Muscle of leg (tissue), 11 donors: Measurements from ENCODE around the gene OR6C76. TPM values are rescaled to one million over a fixed set of nuclear protein-coding genes. Genes with fewer than 3 reads are reported as not detected.
"Not testable (repeated sequence)": the region's sequence is repeated elsewhere in the genome, so short reads cannot be mapped to it uniquely, and the experiment has no call there.

Experiments used
- DNase-seq: peaks from one replicate; pipeline ENCODE4 v3.0.0; 2013
- H3K27ac ChIP-seq: one replicate; pipeline ENCODE4 v1.5.1; 2013; ENCODE audit warnings: mild to moderate bottlenecking, low read length, control low read depth
- H3K27me3 ChIP-seq: one replicate; pipeline ENCODE4 v1.6.1; 2013; ENCODE audit warnings: low read length; ENCODE audit not compliant: control insufficient read depth, insufficient read depth
- H3K36me3 ChIP-seq: one replicate; pipeline ENCODE4 v1.6.1; 2013; ENCODE audit warnings: low read length; ENCODE audit not compliant: control insufficient read depth, insufficient read depth
- H3K4me1 ChIP-seq: one replicate; pipeline ENCODE4 v1.6.1; 2013; ENCODE audit warnings: low read length; ENCODE audit not compliant: control insufficient read depth, insufficient read depth
- H3K4me3 ChIP-seq: one replicate; pipeline ENCODE4 v1.5.1; 2013; ENCODE audit warnings: low read length, control low read depth
- H3K9me3 ChIP-seq: replicated peaks from 2 replicates; pipeline ENCODE4 v1.6.1; 2013; ENCODE audit warnings: low read depth, low read length; ENCODE audit not compliant: control insufficient read depth
- WGBS: methylation state at CpG from one replicate; pipeline ENCODE4 v1.1.5; 2013; ENCODE audit warnings: missing lambda C conversion rate; ENCODE audit not compliant: insufficient coverage; 5-methylcytosine and 5-hydroxymethylcytosine counted together
- polyA plus RNA-seq, 8 donors: library from polyadenylated mRNA; unstranded; fragments of 120-200 nt; gene quantifications; one replicate each; pipeline versions ENCODE4 v1.2.1 to v1.2.3, GENCODE V29; 2013; ENCODE audit warnings: inconsistent platforms in 1 of 8, low replicate concordance in 1 of 8; ENCODE audit not compliant: insufficient read length in 8 of 8, insufficient read depth in 1 of 8
- total RNA-seq: library from RNA; stranded (reverse); fragments of 120-200 nt; gene quantifications from one replicate; pipeline ENCODE4 v1.2.4, GENCODE V29; 2013

The OR6C76 gene
- total and polyA plus RNA-seq, 9 donors: not detected

DNA sequence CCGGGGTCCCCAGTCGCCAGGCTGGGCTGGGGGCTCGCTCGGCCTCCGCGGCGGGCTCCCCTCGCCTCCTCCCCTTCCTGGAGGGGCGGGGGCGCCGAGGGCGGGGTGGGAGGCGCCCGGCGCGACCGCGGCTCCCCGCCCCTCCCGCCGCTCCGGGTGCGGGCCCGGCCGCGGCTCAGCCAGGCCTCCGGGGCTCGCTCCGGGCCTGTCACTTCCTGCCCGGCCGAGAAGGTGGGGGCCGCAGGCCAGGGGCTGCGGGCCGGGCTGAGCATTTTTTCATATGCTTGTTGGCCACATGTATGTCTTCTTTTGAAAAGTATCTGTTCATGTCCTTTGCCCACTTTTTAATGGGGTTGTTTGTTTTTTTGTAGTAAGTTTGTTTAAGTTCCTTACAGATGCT lies 11.2 kb upstream of the OR6C76 start:
- not testable (repeated sequence) for H3K4me3 ChIP-seq, H3K9me3 ChIP-seq, DNase-seq, H3K27me3 ChIP-seq, H3K4me1 ChIP-seq, H3K27ac ChIP-seq, H3K36me3 ChIP-seq
- no CpG with 5 or more reads among the region's 34 CpGs for WGBS

DNA sequence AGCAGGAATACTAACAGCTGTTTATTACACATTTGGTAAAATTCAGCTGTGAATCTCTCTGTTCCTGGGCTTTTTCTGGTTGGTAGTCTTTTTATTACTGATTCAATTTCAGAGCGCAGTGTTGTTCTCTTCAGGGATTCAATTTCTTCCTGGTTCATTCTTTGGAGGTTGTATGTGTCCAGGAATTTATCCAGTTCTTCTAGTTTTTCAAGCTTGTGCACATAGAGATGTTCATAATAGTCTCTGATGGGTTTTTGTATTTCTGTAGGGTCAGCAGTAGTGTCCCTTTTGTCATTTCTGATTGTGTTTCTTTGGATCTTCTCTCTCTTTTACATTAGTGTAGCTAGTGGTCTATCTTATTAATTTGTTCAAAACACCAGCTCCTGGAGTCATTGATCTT lies 9.1 kb upstream of the OR6C76 start:
- Histone ChIP-seq H3K4me1 (no peaks in the 10 kb centered on the region), H3K27me3 (no peaks in the 10 kb centered on the region), H3K4me3 (no peak overlapping the region), H3K9me3 (no peaks in the 10 kb centered on the region), H3K27ac (no peak overlapping the region), H3K36me3 (no peaks in the 10 kb centered on the region)
- DNase-seq: no peak
- no CpG with 5 or more reads among the region's 1 CpG for WGBS

DNA sequence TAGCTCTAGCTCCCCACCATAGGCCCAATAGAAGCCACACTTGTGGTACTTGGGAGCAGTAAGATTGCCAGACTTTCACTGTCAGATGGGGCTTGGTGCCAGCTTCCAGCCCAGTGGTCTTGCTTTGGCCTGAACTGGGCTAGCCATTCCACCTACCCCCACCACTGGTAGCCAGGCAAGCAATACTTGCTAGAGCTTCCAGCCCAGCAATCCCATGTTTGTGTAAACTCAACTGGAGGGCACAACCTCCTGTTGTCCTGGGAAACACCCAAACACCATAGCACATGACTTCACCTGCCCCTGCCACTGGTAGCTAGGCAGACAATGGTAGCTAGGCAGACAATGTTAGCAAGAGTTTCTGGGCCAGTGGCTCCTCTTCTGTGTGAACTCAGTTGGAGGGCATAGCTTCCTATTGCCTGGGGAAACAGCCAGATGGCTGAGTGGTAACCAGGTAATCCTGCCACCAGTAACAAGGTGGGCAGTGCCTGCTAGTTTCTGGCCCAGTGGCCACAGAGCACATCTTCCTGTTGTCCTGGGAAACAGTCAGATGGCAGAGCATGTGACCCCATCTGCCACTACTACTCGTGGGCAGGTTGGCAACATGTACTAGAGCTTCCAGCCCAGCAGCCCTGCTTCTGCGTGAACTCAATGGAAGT lies 5.6 kb upstream of the OR6C76 start:
- whole genome bisulfite sequencing: 60% methylated on average over 1 of the region's 2 CpGs
- H3K36me3 ChIP-seq: no peaks in the 10 kb centered on the region
- H3K4me1 ChIP-seq: no peaks in the 10 kb centered on the region

DNA sequence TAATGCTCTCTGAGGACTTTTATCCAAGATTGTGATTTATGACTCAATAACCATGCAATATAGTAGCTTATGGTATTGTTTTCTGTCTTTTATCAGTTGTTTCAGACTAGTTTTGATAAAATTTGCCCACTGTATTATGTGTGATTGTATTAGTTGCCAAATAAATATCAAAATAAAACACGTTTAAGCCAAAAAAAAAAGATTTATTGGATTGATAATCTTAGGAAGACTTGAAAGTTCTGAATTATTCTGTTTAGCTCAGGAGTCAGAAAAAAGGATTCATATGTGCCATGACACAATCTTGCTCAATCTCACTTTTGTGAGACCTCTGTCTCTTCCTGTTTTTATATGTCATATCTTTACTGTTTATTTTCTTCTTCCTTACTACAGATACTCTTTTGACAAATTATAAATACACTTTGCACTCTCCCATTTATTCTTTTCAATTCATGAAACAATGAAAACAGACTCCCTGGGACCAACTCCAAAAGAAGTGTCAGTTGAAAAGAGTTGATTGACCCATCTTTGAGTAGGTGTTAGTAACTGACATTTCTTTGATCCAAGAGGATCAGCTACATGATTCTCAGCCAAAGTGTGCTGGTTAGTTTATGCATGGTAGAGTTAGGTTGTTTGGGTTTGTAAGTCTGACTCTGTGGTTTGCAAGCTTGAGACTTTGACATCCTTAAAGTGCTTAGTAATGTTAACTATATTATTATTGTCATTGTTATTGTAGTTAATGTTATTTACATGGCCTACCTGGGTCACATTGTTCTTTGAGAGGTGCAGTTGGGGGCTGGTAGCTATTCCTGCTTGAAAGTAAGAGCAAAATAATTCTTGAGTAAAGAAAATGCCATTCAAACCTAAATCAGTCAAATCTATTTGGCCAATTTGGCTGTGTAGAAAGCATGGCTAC lies 2.5 kb downstream of the OR6C76 start:
- Histone ChIP-seq H3K4me1 (no peaks in the 10 kb centered on the region), H3K9me3 (no peaks in the 10 kb centered on the region), H3K36me3 (no peaks in the 10 kb centered on the region), H3K27ac (no peak overlapping the region), H3K4me3 (no peak overlapping the region), H3K27me3 (no peaks in the 10 kb centered on the region)
- no CpG with 5 or more reads among the region's 1 CpG for WGBS
- DNase-seq: no peak

More for the DNA sequence above, 5.6 kb upstream of the OR6C76 start:
- H3K27me3 ChIP-seq: no peaks in the 10 kb centered on the region
- no peaks in the 10 kb centered on the region for H3K9me3 ChIP-seq
- no peak overlapping the region for H3K4me3 ChIP-seq
- DNase-seq: no peak
- no peak overlapping the region for H3K27ac ChIP-seq

DNA sequence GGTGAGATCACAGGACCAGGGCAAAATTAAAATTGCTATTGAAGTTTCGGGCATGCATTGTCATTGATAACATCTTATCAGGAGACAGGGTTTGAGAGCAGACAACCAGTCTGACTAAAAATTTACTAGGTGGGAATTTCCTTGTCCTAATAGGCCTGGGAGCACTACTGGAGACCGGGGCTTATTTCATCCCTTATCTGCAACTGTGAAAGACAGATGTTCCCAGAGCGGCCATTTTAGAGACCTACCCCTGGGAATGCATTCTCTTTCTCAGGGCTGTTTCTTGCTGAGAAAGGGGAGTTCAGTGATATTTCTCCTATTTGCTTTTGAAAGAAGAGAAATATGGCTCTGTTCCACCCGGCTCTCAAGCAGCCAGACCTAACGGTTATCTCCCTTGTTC lies 15.2 kb downstream of the OR6C76 start:
- not testable (repeated sequence) for H3K9me3 ChIP-seq, H3K27me3 ChIP-seq, H3K27ac ChIP-seq, DNase-seq, H3K36me3 ChIP-seq, H3K4me3 ChIP-seq, H3K4me1 ChIP-seq
- WGBS: 100% methylated on average over 1 of the region's 5 CpGs

DNA sequence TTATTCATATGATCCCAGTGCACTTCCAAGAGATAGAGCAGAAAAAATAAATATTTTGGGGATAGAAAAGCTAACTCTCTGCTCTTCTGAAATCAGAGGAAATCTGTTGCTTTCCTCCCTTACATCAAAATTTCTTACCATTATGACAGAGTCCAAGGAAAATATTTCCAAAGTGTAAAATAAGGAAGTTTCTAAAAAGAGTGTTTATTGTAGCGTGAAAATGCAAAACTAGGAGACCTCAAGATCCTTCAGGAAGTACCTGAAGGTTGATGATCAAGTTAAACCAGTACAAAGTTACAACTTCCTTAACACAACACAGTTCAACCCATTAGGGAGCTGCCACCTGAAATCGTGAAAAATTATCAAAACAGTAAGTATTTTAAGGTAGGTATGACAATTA lies 17.7 kb downstream of the OR6C76 start, which contains the start of gene OR6C2:
Gene OR6C2, plus strand, starts transcription at position 301 of the 400 bp plus-strand sequence. CDS start 8,138 bp downstream, outside the sequence.
- no CpG with 5 or more reads among the region's 2 CpGs for WGBS

DNA sequence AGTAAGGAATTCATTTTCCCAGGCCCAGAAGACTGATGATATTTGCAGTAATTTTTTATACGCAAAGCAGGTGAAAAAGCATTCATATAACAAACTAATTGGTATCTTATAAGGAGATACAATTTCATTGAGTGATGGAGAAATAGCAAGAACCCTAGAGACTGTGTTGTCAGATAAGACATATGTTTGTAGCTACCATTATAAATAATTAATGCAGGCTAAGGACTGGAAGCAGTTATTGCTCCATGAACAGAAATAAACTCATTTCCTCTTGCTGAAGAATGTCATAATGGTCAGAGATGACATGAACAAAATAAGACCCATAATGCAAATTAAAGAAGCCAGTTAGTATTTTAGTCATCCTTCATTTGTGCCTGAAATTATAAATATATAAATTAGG lies 19.3 kb downstream of the OR6C76 start:
- Histone ChIP-seq H3K4me1 (no peaks in the 10 kb centered on the region), H3K4me3 (no peak overlapping the region), H3K36me3 (no peaks in the 10 kb centered on the region), H3K9me3 (no peaks in the 10 kb centered on the region), H3K27me3 (no peaks in the 10 kb centered on the region), H3K27ac (no peak overlapping the region)
- DNase-seq: no peak
- WGBS: no CpG with 5 or more reads among the region's 1 CpG

More for the DNA sequence above, 17.7 kb downstream of the OR6C76 start, which contains the start of gene OR6C2:
- Histone ChIP-seq H3K4me3 (no peak within 1 kb of the TSS), H3K36me3 (no peaks in the 10 kb centered on the region), H3K9me3 (no peaks in the 10 kb centered on the region), H3K27me3 (no peaks in the 10 kb centered on the region), H3K4me1 (no peaks in the 10 kb centered on the region), H3K27ac (no peak within 1 kb of the TSS)
- no peak for DNase-seq

DNA sequence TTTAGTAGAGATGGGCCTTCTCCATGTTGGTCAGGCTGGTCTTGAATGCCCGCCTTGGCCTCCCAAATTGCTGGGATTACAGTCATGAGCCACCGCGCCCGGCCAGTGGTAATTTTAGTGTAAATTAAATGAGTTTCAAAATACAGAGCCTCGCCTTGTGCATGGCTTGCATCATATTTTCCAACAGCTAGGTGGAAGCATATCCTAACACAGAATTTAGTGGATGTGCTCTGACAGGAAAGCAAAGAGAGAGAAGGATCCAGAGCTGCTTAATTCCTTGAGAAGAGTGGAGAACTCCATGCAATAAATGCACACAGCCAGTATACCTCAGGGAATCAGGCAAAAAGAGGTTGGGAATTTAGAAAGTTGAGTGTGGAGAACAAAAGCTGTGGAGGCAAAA lies 20.3 kb downstream of the OR6C76 start:
- Histone ChIP-seq H3K9me3 (no peaks in the 10 kb centered on the region), H3K36me3 (no peaks in the 10 kb centered on the region), H3K27me3 (no peaks in the 10 kb centered on the region), H3K4me1 (no peaks in the 10 kb centered on the region), H3K4me3 (no peak overlapping the region), H3K27ac (no peak overlapping the region)
- 67% methylated on average over 1 of the region's 5 CpGs for WGBS
- DNase-seq: peak; percentile 1

DNA sequence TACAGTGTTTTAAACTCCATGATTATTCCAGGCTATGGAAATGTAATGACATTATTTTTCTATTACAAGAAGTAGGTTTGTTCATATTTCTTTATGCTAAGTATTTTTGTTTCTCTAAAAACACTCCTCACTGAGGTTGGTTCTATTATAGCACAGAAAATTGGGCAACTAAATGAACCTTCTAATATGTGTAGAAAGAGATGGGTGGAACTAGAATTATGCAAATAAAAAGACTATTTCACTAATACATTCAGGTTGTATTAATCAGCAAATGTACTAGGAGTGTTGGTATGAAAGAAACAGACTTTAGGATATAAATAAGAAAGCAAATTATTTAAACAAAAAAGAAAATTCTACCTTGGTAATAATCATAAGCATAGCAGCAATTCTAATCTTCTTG lies 22.8 kb downstream of the OR6C76 start:
- no peak for DNase-seq
- no peaks in the 10 kb centered on the region for H3K9me3 ChIP-seq
- H3K4me3 ChIP-seq: no peak overlapping the region
- H3K27ac ChIP-seq: no peak overlapping the region
- no peaks in the 10 kb centered on the region for H3K4me1 ChIP-seq
- no peaks in the 10 kb centered on the region for H3K36me3 ChIP-seq
- H3K27me3 ChIP-seq: no peaks in the 10 kb centered on the region

DNA sequence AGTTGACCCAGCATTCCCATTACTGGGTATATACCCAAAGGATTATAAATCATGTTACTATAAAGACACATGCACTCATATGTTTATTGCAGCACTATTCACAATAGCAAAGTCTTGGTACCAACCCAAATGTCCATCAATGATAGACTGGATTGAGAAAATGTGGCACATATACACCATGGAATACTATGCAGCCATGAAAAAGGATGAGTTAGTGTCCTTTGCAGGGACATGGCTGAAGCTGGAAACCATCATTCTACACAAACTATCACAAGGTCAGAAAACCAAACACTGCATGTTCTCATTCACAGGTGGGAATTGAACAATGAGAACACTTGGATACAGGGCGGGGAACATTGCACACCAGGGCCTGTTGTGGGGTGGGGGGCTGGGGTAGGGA lies 38.9 kb downstream of the OR6C76 start:
- WGBS: 80% methylated on average over 1 of the region's 1 CpG
- H3K27ac ChIP-seq, H3K9me3 ChIP-seq, H3K4me1 ChIP-seq, H3K36me3 ChIP-seq, DNase-seq, H3K4me3 ChIP-seq, H3K27me3 ChIP-seq: not testable (repeated sequence)
